ENCODE data around the gene RUNX2.

GRCh38 chr6:45563041-45563440, 234.9 kb downstream of the RUNX2 start:
- TF ChIP-seq CTCF (IDR thresholded peaks at IDR 0.05) (no peak), SIN3A (IDR thresholded peaks at IDR 0.05; ENCODE audit: borderline replicate concordance, insufficient read depth, low read depth, low read length) (no peak)
